HFF-Myc (cell line): ENCODE measurements around the gene GLRA3.
A peak's percentile ranks its signal among the peaks of the same experiment; 100 is the strongest.

ENCODE experiments used
- DNase-seq: peaks from one replicate; pipeline ENCODE4 v3.0.0-alpha.2; 2011; ENCODE audit warnings: low read depth; ENCODE audit errors: extremely low read depth
- H3K4me3 ChIP-seq: replicated peaks from 2 replicates; pipeline ENCODE4 v1.5.1; 2011; ENCODE audit warnings: low read depth, mild to moderate bottlenecking, control low read depth, low read length
- TF ChIP-seq, protein P1 (sequence below): IDR thresholded peaks from 2 replicates; pipeline ENCODE4 v1.5.1; 2012; ENCODE audit warnings: mild to moderate bottlenecking, low read depth, low read length, control low read depth; ENCODE audit errors: missing control alignments

The GLRA3 gene

GRCh38 chr4:174717828-174718227, 111.2 kb downstream of the GLRA3 start:
- TF ChIP-seq, protein P1, sequence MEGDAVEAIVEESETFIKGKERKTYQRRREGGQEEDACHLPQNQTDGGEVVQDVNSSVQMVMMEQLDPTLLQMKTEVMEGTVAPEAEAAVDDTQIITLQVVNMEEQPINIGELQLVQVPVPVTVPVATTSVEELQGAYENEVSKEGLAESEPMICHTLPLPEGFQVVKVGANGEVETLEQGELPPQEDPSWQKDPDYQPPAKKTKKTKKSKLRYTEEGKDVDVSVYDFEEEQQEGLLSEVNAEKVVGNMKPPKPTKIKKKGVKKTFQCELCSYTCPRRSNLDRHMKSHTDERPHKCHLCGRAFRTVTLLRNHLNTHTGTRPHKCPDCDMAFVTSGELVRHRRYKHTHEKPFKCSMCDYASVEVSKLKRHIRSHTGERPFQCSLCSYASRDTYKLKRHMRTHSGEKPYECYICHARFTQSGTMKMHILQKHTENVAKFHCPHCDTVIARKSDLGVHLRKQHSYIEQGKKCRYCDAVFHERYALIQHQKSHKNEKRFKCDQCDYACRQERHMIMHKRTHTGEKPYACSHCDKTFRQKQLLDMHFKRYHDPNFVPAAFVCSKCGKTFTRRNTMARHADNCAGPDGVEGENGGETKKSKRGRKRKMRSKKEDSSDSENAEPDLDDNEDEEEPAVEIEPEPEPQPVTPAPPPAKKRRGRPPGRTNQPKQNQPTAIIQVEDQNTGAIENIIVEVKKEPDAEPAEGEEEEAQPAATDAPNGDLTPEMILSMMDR = no peak
- no peak overlapping the region for H3K4me3 ChIP-seq
- DNase-seq = no peak

- H3K4me3 ChIP-seq = no peak overlapping the region
- no peak for DNase-seq
- TF ChIP-seq, protein P1 = no peak
These were observed 111.9 kb downstream of the GLRA3 start for GRCh38 chr4:174716986-174717770.

DNA sequence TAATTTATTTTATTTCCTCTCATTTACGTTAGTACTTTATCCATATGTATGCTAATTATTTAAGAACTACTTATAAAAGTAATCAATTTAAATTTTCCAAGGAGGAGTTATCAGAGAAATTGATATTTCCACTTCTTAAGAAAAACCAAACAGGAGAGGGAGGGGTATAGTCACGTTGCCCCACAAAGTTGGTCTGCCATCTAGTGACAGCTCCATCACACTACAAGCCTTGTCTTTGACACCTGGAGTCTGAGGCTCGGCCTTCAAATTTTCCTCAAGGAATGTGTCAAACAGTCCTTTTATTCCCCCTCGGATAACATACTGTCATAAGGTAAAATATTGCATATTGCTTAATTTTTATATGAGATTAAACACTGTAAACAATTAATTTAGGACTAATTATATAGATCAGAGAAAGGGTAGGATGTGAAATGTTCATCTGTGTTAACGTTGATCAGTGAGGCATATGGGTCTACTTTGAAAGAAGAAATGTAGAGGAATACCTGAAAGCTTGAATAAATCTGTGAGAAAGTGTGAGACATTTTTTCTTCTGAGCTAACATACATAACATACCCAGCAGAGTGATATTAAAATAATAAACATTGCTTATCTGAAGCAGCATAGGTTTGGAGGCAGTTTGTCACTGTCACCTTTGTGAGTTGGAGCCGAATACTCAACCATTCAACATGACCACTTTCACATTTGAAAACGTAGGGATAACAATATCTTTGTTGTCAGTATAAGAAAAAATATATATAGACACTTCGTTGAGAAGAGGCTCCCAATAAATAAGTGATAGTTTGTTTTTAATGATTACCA, 114.4 kb downstream of the GLRA3 start:
- H3K4me3 ChIP-seq = no peak overlapping the region
- TF ChIP-seq, protein P1 = peak; percentile 81
- DNase-seq = peak; percentile 12

GRCh38 chr4:174713821-174714220, 115.2 kb downstream of the GLRA3 start:
- TF ChIP-seq, protein P1 = no peak

DNA sequence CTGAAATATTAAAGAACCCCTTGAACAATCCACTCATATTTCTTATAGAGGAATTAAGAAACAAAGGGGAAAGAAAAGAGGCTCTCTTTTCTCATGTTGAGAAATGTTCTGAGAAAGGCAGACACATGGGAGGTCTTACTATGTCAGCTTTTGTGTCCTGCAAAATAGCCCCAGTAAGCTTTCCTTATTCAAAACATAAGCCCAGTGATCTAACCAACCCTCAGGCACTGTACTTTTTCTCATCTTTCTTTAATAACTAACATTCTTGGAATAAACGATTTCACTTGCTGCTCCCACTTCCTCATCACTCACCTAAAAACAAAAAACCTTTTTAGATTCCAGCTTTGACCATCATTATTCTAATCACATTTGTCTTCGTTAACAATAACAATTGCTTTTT, 115.9 kb downstream of the GLRA3 start:
- TF ChIP-seq, protein P1 = no peak
- DNase-seq = no peak
- no peak overlapping the region for H3K4me3 ChIP-seq

More at GRCh38 chr4:174713821-174714220, 115.2 kb downstream of the GLRA3 start:
- no peak for DNase-seq
- no peak overlapping the region for H3K4me3 ChIP-seq

GRCh38 chr4:174709526-174709925, 119.5 kb downstream of the GLRA3 start:
- DNase-seq = no peak
- H3K4me3 ChIP-seq = no peak overlapping the region
- TF ChIP-seq, protein P1 = no peak
